KMS-11 (cell line): ENCODE results near the gene CFAP299.
"Not testable (repeated sequence)": the region's sequence is repeated elsewhere in the genome, so short reads cannot be mapped to it uniquely, and the experiment has no call there.

ENCODE experiments used
- H2AFZ ChIP-seq: fragments of 200-600 bp; sonication (generic); 2 replicates; pipeline ENCODE4 v1.6.1; 2016; ENCODE audit warnings: antibody characterized with exemption, mixed run types, low read depth
- H3K27ac ChIP-seq: fragments of 200-600 bp; sonication (generic); 2 replicates; pipeline ENCODE4 v1.6.1; 2016; ENCODE audit warnings: mild to moderate bottlenecking, mixed run types
- H3K27me3 ChIP-seq: fragments of 200-600 bp; sonication (generic); 2 replicates; pipeline ENCODE4 v1.6.1; 2017; ENCODE audit warnings: mild to moderate bottlenecking, low read depth, mixed run types, moderate library complexity; ENCODE audit not compliant: insufficient read depth
- H3K36me3 ChIP-seq: fragments of 200-600 bp; sonication (generic); 2 replicates; pipeline ENCODE4 v1.6.1; 2017; ENCODE audit warnings: mild to moderate bottlenecking, mixed run types; ENCODE audit not compliant: insufficient read depth
- H3K4me1 ChIP-seq: fragments of 200-600 bp; sonication (generic); 2 replicates; pipeline ENCODE4 v1.6.1; 2016; ENCODE audit warnings: mild to moderate bottlenecking, low read depth, mixed run types; ENCODE audit not compliant: poor library complexity, severe bottlenecking
- H3K4me2 ChIP-seq: fragments of 200-600 bp; sonication (generic); 2 replicates; pipeline ENCODE4 v1.7.0; 2016; ENCODE audit warnings: mild to moderate bottlenecking, mixed run types
- H3K4me3 ChIP-seq: fragments of 200-600 bp; sonication (generic); IDR thresholded peaks from 2 replicates; pipeline ENCODE4 v1.6.1; 2017; ENCODE audit warnings: low read depth, low read length, mixed read lengths; ENCODE audit not compliant: insufficient read depth
- H3K79me2 ChIP-seq: fragments of 200-600 bp; sonication (generic); 2 replicates; pipeline ENCODE4 v1.6.1; 2016; ENCODE audit warnings: low read depth, mixed run types; ENCODE audit not compliant: insufficient read depth
- H3K9ac ChIP-seq: fragments of 200-600 bp; sonication (generic); 2 replicates; pipeline ENCODE4 v1.6.1; 2016; ENCODE audit warnings: mild to moderate bottlenecking, mixed run types
- H4K20me1 ChIP-seq: fragments of 200-600 bp; sonication (generic); 2 replicates; pipeline ENCODE4 v1.6.1; 2016; ENCODE audit warnings: mild to moderate bottlenecking, mixed run types; ENCODE audit not compliant: insufficient read depth
- TF ChIP-seq, protein P1 (sequence below): fragments of 200-600 bp; sonication (generic); conservative IDR thresholded peaks from 2 replicates; pipeline ENCODE4 v1.6.1; 2017; ENCODE audit warnings: low read depth, mild to moderate bottlenecking, antibody characterized with exemption, low read length, moderate library complexity, mixed read lengths

The CFAP299 gene

DNA sequence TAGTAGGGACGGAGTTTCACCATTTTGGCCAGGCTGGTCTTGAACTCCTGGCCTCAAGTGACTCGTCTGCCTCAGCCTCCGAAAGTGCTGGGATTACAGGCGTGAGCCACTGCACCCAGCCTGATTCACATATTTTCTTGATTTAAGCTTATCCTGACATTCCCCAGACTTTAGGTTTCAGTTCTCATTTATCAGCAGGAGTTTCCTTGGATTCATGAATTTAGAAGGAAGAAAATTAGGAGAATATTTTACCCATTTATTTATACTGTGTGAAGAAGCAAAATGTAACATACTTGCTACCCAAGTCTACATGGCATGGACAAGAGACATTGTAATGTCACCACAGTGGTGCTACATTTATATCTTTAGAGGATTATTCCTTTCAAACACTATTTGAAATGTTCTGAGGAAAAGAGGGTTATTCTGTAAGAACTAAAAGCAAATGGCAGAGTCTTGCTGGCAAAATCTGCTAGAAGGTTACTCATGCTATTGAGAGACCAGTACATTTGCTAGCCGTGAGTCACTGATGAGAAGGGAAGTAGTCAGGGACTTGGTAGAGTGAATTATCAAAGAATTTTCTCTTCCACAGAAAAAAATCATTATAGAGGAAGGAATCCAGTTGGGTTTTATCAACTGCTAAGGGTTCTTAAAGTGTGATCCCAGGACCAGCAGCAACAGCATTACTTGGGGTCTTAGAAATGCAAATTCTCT is 26.1 kb upstream of the CFAP299 start:
- no peaks in the 10 kb centered on the region for H3K79me2 ChIP-seq
- H3K27me3 ChIP-seq, result no peaks in the 10 kb centered on the region
- H3K4me1 ChIP-seq, result no peaks in the 10 kb centered on the region
- no peak overlapping the region for H3K27ac ChIP-seq
- no peak overlapping the region for H3K9ac ChIP-seq
- no peaks in the 10 kb centered on the region for H3K36me3 ChIP-seq
- H3K4me3 ChIP-seq, result no peak overlapping the region
- H4K20me1 ChIP-seq, result no peaks in the 10 kb centered on the region
- H2AFZ ChIP-seq, result no peak overlapping the region
- H3K4me2 ChIP-seq, result no peak overlapping the region
- TF ChIP-seq, protein P1, sequence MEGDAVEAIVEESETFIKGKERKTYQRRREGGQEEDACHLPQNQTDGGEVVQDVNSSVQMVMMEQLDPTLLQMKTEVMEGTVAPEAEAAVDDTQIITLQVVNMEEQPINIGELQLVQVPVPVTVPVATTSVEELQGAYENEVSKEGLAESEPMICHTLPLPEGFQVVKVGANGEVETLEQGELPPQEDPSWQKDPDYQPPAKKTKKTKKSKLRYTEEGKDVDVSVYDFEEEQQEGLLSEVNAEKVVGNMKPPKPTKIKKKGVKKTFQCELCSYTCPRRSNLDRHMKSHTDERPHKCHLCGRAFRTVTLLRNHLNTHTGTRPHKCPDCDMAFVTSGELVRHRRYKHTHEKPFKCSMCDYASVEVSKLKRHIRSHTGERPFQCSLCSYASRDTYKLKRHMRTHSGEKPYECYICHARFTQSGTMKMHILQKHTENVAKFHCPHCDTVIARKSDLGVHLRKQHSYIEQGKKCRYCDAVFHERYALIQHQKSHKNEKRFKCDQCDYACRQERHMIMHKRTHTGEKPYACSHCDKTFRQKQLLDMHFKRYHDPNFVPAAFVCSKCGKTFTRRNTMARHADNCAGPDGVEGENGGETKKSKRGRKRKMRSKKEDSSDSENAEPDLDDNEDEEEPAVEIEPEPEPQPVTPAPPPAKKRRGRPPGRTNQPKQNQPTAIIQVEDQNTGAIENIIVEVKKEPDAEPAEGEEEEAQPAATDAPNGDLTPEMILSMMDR, result no peak

- Histone ChIP-seq H3K36me3 (no peaks in the 10 kb centered on the region), H3K4me3 (no peak overlapping the region), H3K4me1 (no peaks in the 10 kb centered on the region), H3K9ac (no peak overlapping the region), H3K4me2 (no peak overlapping the region), H3K79me2 (no peaks in the 10 kb centered on the region), H3K27me3 (no peaks in the 10 kb centered on the region), H4K20me1 (no peaks in the 10 kb centered on the region), H2AFZ (no peak overlapping the region), H3K27ac (no peak overlapping the region)
- TF ChIP-seq, protein P1, result no peak
These were observed 24.4 kb upstream of the CFAP299 start for GRCh38 chr4:80311130-80311529.

DNA sequence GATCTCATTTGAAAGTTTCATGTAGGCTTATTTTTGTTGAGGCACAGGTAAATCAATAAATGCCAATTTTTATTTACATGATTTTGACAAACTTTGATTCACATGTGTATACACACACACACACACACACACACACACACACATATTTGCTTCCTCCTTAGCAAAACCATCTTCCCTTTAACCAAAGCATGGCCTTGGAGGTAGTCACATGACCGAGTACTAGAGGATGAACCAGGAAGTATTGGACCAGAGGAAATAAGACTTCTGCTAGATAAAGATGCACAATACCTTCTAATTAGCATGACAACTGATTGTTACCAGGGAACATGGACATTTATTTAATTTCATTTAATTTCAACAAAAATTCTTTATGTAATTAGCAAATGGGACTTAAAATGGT is 23.4 kb upstream of the CFAP299 start:
- Histone ChIP-seq H3K4me1 (no peaks in the 10 kb centered on the region), H3K27me3 (no peaks in the 10 kb centered on the region), H2AFZ (no peak overlapping the region), H3K9ac (no peak overlapping the region), H3K4me2 (no peak overlapping the region), H3K36me3 (no peaks in the 10 kb centered on the region), H4K20me1 (no peaks in the 10 kb centered on the region), H3K27ac (no peak overlapping the region), H3K4me3 (no peak overlapping the region), H3K79me2 (no peaks in the 10 kb centered on the region)
- TF ChIP-seq, protein P1, result no peak

GRCh38 chr4:80313627-80314026 is 21.9 kb upstream of the CFAP299 start:
- Histone ChIP-seq H3K4me1 (no peaks in the 10 kb centered on the region), H4K20me1 (no peaks in the 10 kb centered on the region), H2AFZ (no peak overlapping the region), H3K36me3 (no peaks in the 10 kb centered on the region), H3K27ac (no peak overlapping the region), H3K9ac (no peak overlapping the region), H3K79me2 (no peaks in the 10 kb centered on the region), H3K27me3 (no peaks in the 10 kb centered on the region), H3K4me2 (no peak overlapping the region), H3K4me3 (no peak overlapping the region)
- TF ChIP-seq, protein P1, result no peak

- not testable (repeated sequence) for H3K27me3 ChIP-seq, H3K9ac ChIP-seq
These were observed 19.7 kb upstream of the CFAP299 start for GRCh38 chr4:80315848-80316247.

More at GRCh38 chr4:80315848-80316247, 19.7 kb upstream of the CFAP299 start:
- H3K4me3 ChIP-seq, H3K36me3 ChIP-seq, H4K20me1 ChIP-seq, H2AFZ ChIP-seq, H3K4me2 ChIP-seq, H3K79me2 ChIP-seq, H3K4me1 ChIP-seq, H3K27ac ChIP-seq: not testable (repeated sequence)
